H1 (cell line): ENCODE data around the gene MYO9A. TPM values are rescaled to one million over a fixed set of nuclear protein-coding genes. Genes with fewer than 3 reads are reported as not detected.

Experiments
- CTCF ChIA-PET: fragments of 300-600 bp; sonication (Branson Sonifier 250); formaldehyde crosslinking; loops from one replicate; lab custom pipeline; 2021; ENCODE audit not compliant: partially characterized antibody; lab: Charles Lee
- POLR2A ChIA-PET: fragments of 300-600 bp; sonication (Branson Sonifier 250); formaldehyde crosslinking; loops from one replicate; lab custom pipeline; 2021; ENCODE audit warnings: inconsistent platforms; ENCODE audit not compliant: partially characterized antibody; lab: Charles Lee
- DNase-seq, 2 experiments: peaks; one replicate each; pipeline versions ENCODE4 v3.0.0 to v3.0.0-alpha.2; 2010 to 2022; ENCODE audit warnings: low spot score in 2 of 2, low read depth in 1 of 2, mixed read lengths in 1 of 2
- FAIRE-seq: peaks from 2 replicates; lab custom pipeline; 2011; peaks lifted over from hg19 to GRCh38; lab: Jason Lieb, UNC
- H2AFZ ChIP-seq: 2 replicates; pipeline ENCODE4 v1.8.1; 2012; ENCODE audit warnings: low read length, inconsistent platforms
- H2AK5ac ChIP-seq: 2 replicates; pipeline ENCODE4 v1.6.1; 2013; ENCODE audit warnings: low read depth, low read length
- H2BK120ac ChIP-seq: replicated peaks from 2 replicates; pipeline ENCODE3; 2013; ENCODE audit warnings: low read depth, low read length, inconsistent platforms
- H2BK12ac ChIP-seq: 2 replicates; pipeline ENCODE4 v1.6.1; 2013; ENCODE audit warnings: low read depth, low read length
- H2BK15ac ChIP-seq: 2 replicates; pipeline ENCODE4 v1.6.1; 2013; ENCODE audit warnings: low read length
- H2BK20ac ChIP-seq: 2 replicates; pipeline ENCODE4 v1.6.1; 2013; ENCODE audit warnings: low read length
- H2BK5ac ChIP-seq: 2 replicates; pipeline ENCODE4 v1.6.1; 2013; ENCODE audit warnings: low read depth, low read length
- H3K14ac ChIP-seq: 2 replicates; pipeline ENCODE4 v1.6.1; 2013; ENCODE audit warnings: inconsistent platforms; ENCODE audit not compliant: insufficient read length
- H3K18ac ChIP-seq: 2 replicates; pipeline ENCODE4 v1.6.1; 2013; ENCODE audit warnings: low read length; ENCODE audit errors: extremely low read depth
- H3K23ac ChIP-seq: 2 replicates; pipeline ENCODE4 v1.6.1; 2013; ENCODE audit warnings: inconsistent platforms; ENCODE audit not compliant: insufficient read length
- H3K23me2 ChIP-seq: 2 replicates; pipeline ENCODE4 v1.6.1; 2013; ENCODE audit warnings: low read depth, low read length
- H3K27ac ChIP-seq: 2 replicates; pipeline ENCODE4 v1.6.1; 2011; ENCODE audit warnings: low read depth, low read length, inconsistent platforms
- H3K27me3 ChIP-seq, 4 experiments: replicated peaks in 1 of 4; 1 replicate in 1 of 4; 2 replicates in 3 of 4; pipeline versions ENCODE4 v1.6.1 to v1.8.1; 2011 to 2013; ENCODE audit warnings: low read length in 3 of 4, mild to moderate bottlenecking in 3 of 4, inconsistent platforms in 2 of 4, mixed read lengths in 2 of 4, moderate library complexity in 1 of 4; ENCODE audit not compliant: control insufficient read depth in 3 of 4, insufficient read depth in 3 of 4; ENCODE audit errors: extremely low read depth in 1 of 4
- H3K36me3 ChIP-seq, 4 experiments: 2 replicates each; pipeline versions ENCODE4 v1.6.1 to v1.8.1; 2011 to 2013; ENCODE audit warnings: mild to moderate bottlenecking in 4 of 4, low read length in 3 of 4, moderate library complexity in 2 of 4, control low read depth in 1 of 4, inconsistent platforms in 1 of 4; ENCODE audit not compliant: insufficient read depth in 4 of 4, control insufficient read depth in 2 of 4
- H3K4ac ChIP-seq: replicated peaks from 2 replicates; pipeline ENCODE3; 2013; ENCODE audit warnings: low read length, low read depth, mixed read lengths, inconsistent platforms; ENCODE audit not compliant: insufficient read length
- H3K4me1 ChIP-seq, 4 experiments: replicated peaks in 1 of 4; 1 replicate in 1 of 4; 2 replicates in 3 of 4; pipeline versions ENCODE4 v1.6.1 to v1.8.1; 2011 to 2013; ENCODE audit warnings: low read length in 3 of 4, inconsistent platforms in 2 of 4, mixed read lengths in 1 of 4; ENCODE audit not compliant: insufficient read depth in 4 of 4, control insufficient read depth in 3 of 4
- H3K4me2 ChIP-seq, 2 experiments: 2 replicates each; pipeline versions ENCODE4 v1.6.1 to v1.8.1; 2011 to 2013; ENCODE audit warnings: low read depth in 2 of 2, low read length in 2 of 2, control low read depth in 1 of 2, inconsistent platforms in 1 of 2, mild to moderate bottlenecking in 1 of 2; ENCODE audit not compliant: insufficient read depth in 1 of 2
- H3K4me3 ChIP-seq, 4 experiments: fragments of 200-600, 300-600 bp in 1 of 4; sonication (generic), shearing (Covaris generic), sonication (Bioruptor Twin) in 1 of 4; 2 replicates each; pipeline versions ENCODE4 v1.5.1 to v1.8.1; 2011 to 2016; ENCODE audit warnings: low read length in 4 of 4, low read depth in 3 of 4, control low read depth in 2 of 4, inconsistent platforms in 2 of 4, mild to moderate bottlenecking in 2 of 4, mixed read lengths in 1 of 4, moderate library complexity in 1 of 4; ENCODE audit not compliant: insufficient read depth in 2 of 4; ENCODE audit errors: extremely low read depth in 1 of 4
- H3K56ac ChIP-seq: replicated peaks from 2 replicates; pipeline ENCODE3; 2013; ENCODE audit warnings: low read depth, mild to moderate bottlenecking, mixed read lengths, low read length, inconsistent platforms; ENCODE audit not compliant: insufficient read length
- H3K79me1 ChIP-seq: 2 replicates; pipeline ENCODE4 v1.6.1; 2013; ENCODE audit warnings: low read depth, low read length, control low read depth
- H3K79me2 ChIP-seq, 2 experiments: 2 replicates each; pipeline versions ENCODE4 v1.6.1 to v1.8.1; 2012 to 2013; ENCODE audit warnings: low read length in 2 of 2, mild to moderate bottlenecking in 2 of 2, inconsistent platforms in 1 of 2; ENCODE audit not compliant: insufficient read depth in 2 of 2, control insufficient read depth in 1 of 2
- H3K9ac ChIP-seq, 4 experiments: replicated peaks in 1 of 4; 1 replicate in 1 of 4; 2 replicates in 3 of 4; pipeline versions ENCODE4 v1.6.1 to v1.8.1; 2011 to 2013; ENCODE audit warnings: low read depth in 3 of 4, low read length in 3 of 4, control low read depth in 2 of 4, mild to moderate bottlenecking in 2 of 4, moderate library complexity in 2 of 4, inconsistent platforms in 1 of 4; ENCODE audit errors: extremely low read depth in 1 of 4
- H3K9me3 ChIP-seq, 2 experiments: 2 replicates each; pipeline versions ENCODE4 v1.6.1 to v1.8.1; 2012 to 2013; ENCODE audit warnings: mild to moderate bottlenecking in 2 of 2, moderate library complexity in 2 of 2, control low read depth in 1 of 2, inconsistent platforms in 1 of 2, low read depth in 1 of 2, low read length in 1 of 2, mixed read lengths in 1 of 2; ENCODE audit not compliant: insufficient read depth in 2 of 2
- H4K20me1 ChIP-seq, 2 experiments: replicated peaks in 1 of 2; 2 replicates each; pipeline versions ENCODE3 to v1.8.1; 2011 to 2013; ENCODE audit warnings: inconsistent platforms in 2 of 2, low read length in 2 of 2, mild to moderate bottlenecking in 1 of 2; ENCODE audit not compliant: insufficient read depth in 2 of 2, control insufficient read depth in 1 of 2
- H4K5ac ChIP-seq: 2 replicates; pipeline ENCODE4 v1.6.1; 2013; ENCODE audit warnings: low read length, low read depth, mixed read lengths, inconsistent platforms; ENCODE audit not compliant: insufficient read length
- H4K8ac ChIP-seq: 2 replicates; pipeline ENCODE4 v1.8.0; 2013; ENCODE audit warnings: mild to moderate bottlenecking, moderate library complexity, low read length, inconsistent platforms; ENCODE audit not compliant: insufficient read depth; ENCODE audit errors: extremely low read depth
- H4K91ac ChIP-seq: replicated peaks from 2 replicates; pipeline ENCODE3; 2013; ENCODE audit warnings: low read length, mixed read lengths, inconsistent platforms; ENCODE audit not compliant: insufficient read length
- ATF3 ChIP-seq: IDR thresholded peaks from 2 replicates; pipeline ENCODE4 v1.6.1; 2011; ENCODE audit warnings: low read depth, mild to moderate bottlenecking, low read length; ENCODE audit not compliant: insufficient read depth
- CTCF ChIP-seq, 3 experiments: IDR thresholded peaks; 1 replicate in 2 of 3; 2 replicates in 1 of 3; pipeline versions ENCODE4 v1.5.1 to v1.6.1; 2011; ENCODE audit warnings: low read length in 3 of 3, mild to moderate bottlenecking in 3 of 3, inconsistent platforms in 2 of 3, low read depth in 1 of 3, moderate library complexity in 1 of 3; ENCODE audit not compliant: insufficient read depth in 1 of 3; ENCODE audit errors: control extremely low read depth in 1 of 3
- KDM5A ChIP-seq: fragments of 200-600 bp; IDR thresholded peaks from 2 replicates; pipeline ENCODE4 v1.7.1; 2012; ENCODE audit warnings: mild to moderate bottlenecking, low read length, inconsistent platforms, mixed read lengths
- RAD21 ChIP-seq, 2 experiments: IDR thresholded peaks in 1 of 2; conservative IDR thresholded peaks in 1 of 2; 2 replicates each; pipeline ENCODE4 v1.6.1; 2011; ENCODE audit warnings: low read depth in 2 of 2, low read length in 2 of 2, improper control_type of control experiment in 1 of 2, inconsistent platforms in 1 of 2, mild to moderate bottlenecking in 1 of 2, moderate library complexity in 1 of 2
- YY1 ChIP-seq: IDR thresholded peaks from 2 replicates; pipeline ENCODE4 v1.6.1; 2011; ENCODE audit warnings: low read depth, mild to moderate bottlenecking, low read length
- WGBS, 2 experiments: shearing (Covaris generic) in 1 of 2; methylation state at CpG; one replicate each; pipeline versions ENCODE4 v1.1.6 to v1.1.7; 2013 to 2015; ENCODE audit warnings: low lambda C conversion rate in 2 of 2, mixed read lengths in 2 of 2, inconsistent platforms in 1 of 2, low coverage in 1 of 2, missing lambda C conversion rate in 1 of 2; ENCODE audit not compliant: insufficient replicate concordance in 2 of 2, insufficient coverage in 1 of 2, insufficient read length in 1 of 2; ENCODE audit errors: extremely low coverage in 1 of 2, missing lambda C conversion rate in 1 of 2; 5-methylcytosine and 5-hydroxymethylcytosine counted together
- polyA plus RNA-seq, 7 experiments: library from polyadenylated mRNA; depleted of rRNA in 3 of 7; stranded (reverse) in 5 of 7; unstranded in 2 of 7; fragments of >200 nt in 5 of 7; fragments of 200-250 nt in 2 of 7; gene quantifications; 1 replicate in 5 of 7; 2 replicates in 1 of 7; 4 replicates in 1 of 7; pipeline versions ENCODE4 v1.2.1 to v1.2.3, GENCODE V29; 2011 to 2013; ENCODE audit warnings: missing spikeins in 2 of 7, mixed read lengths in 2 of 7
- total RNA-seq: library from RNA; stranded (reverse); fragmentation: NEBNext Ultra II Directional; extraction: Animal tissue kit (Norgen Biotek cat#: 25700); gene quantifications from 2 replicates; pipeline ENCODE4 v1.2.1, GENCODE V29; 2021

MYO9A gene
- total and polyA plus RNA-seq, 2 of the 8 experiments (the other 6 are each of a cell fraction or from before 2014, with no cell fraction given): 3.9 to 26.0 TPM

- H3K9ac ChIP-seq: no peak overlapping the region
- DNase-seq: peak in 1 of 2 experiments; percentile 31
- H2BK20ac ChIP-seq: no peak overlapping the region
- H3K79me2 ChIP-seq: no peaks in the 10 kb centered on the region
- no peak overlapping the region for H3K14ac ChIP-seq
- no peak overlapping the region for H2BK15ac ChIP-seq
- H3K18ac ChIP-seq: no peak overlapping the region
- H2BK120ac ChIP-seq: no peak overlapping the region
- H2BK12ac ChIP-seq: no peak overlapping the region
- 45% methylated on average over 13 of the region's 13 CpGs; no CpG with 5 or more reads in 1 of the 2 experiments for WGBS, 2 experiments
- H3K4me2 ChIP-seq: no peak overlapping the region
- no peaks in the 10 kb centered on the region for H3K23me2 ChIP-seq
- no peak overlapping the region for H4K5ac ChIP-seq
- ChIA-PET POLR2A (interaction anchor here (2.2 kb wide), 1 partner anchor 28 kb away, joined by 7 read pairs; no protein-coding TSS in a partner anchor), CTCF (interaction anchor here (0.6 to 5.8 kb wide), 18 partner anchors 8 to 1151 kb away, joined by 3 to 49 read pairs (median 5); no protein-coding TSS in a partner anchor)
- H2AFZ ChIP-seq: no peak overlapping the region
- H2AK5ac ChIP-seq: no peak overlapping the region
- H3K56ac ChIP-seq: no peak overlapping the region
- TF ChIP-seq CTCF (IDR thresholded peaks at IDR 0.05; ENCODE audit: control extremely low read depth in 1 of 3, insufficient read depth in 1 of 3, low read depth in 1 of 3, low read length in 3 of 3) (peak; percentile 50 to 76 (median 68)), KDM5A (no peak), ATF3 (no peak), RAD21 (IDR thresholded peaks at IDR 0.05 in 1 of 2, conservative IDR thresholded peaks at IDR 0.05 in 1 of 2; ENCODE audit: low read depth in 2 of 2, low read length in 2 of 2) (peak; percentile 51 to 67), YY1 (0 out of 2 replicates have a peak, but pooled peaks have one; percentile 37)
- FAIRE-seq: peak; percentile 42
- no peak overlapping the region for H3K27ac ChIP-seq
- H3K36me3 ChIP-seq: no peaks in the 10 kb centered on the region
- no peak overlapping the region for H4K91ac ChIP-seq
- H3K4me1 ChIP-seq: no peaks in the 10 kb centered on the region; a peak in 3 of 7 replicates
- H3K9me3 ChIP-seq: no peaks in the 10 kb centered on the region
- no peaks in the 10 kb centered on the region for H3K79me1 ChIP-seq
- H3K23ac ChIP-seq: no peak overlapping the region
- H2BK5ac ChIP-seq: no peak overlapping the region
- H3K4me3 ChIP-seq: no peak overlapping the region
- no peak overlapping the region for H4K8ac ChIP-seq
- H3K4ac ChIP-seq: no peak overlapping the region
- H3K27me3 ChIP-seq: no peaks in the 10 kb centered on the region
- H4K20me1 ChIP-seq: no peaks in the 10 kb centered on the region
Observed at GRCh38 chr15:71780115-71780976, 337.6 kb downstream of the MYO9A start.
